Activated gamma-delta T cell treated with Interleukin-2 at 50 U/mL for 16 hours (primary cell): ENCODE results near the gene TEX13B.

ENCODE experiments used
- DNase-seq: peaks from one replicate; pipeline ENCODE4 v3.0.0-alpha.2; 2020

The TEX13B gene

GRCh38 chrX:107935664-107936433, 46.3 kb downstream of the TEX13B start:
- no peak for DNase-seq

DNA sequence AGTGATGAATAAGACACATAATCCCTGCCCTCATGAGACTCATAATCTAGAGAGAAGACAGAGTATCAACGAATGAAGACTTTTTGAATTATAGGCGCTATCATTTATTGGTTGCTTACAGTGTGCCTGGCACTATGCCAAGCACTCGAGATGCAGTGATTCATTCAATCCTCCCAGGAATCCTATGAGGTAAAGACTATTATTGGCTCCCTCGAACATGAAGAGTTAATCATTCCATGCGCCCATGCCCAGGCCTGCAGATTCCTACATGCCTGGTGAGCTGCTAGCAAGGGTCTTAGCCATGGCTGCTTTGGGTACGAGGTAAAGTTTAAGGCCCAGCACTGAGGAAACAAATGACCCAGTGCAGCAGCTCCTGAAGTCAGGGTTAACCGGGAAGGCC, 47.0 kb downstream of the TEX13B start:
- DNase-seq = no peak

- DNase-seq = no peak
Measured at GRCh38 chrX:107934262-107934661, 47.9 kb downstream of the TEX13B start.
